HCT116 (cell line): ENCODE data around the gene PAGR1. TPM values are rescaled to one million over a fixed set of nuclear protein-coding genes. Genes with fewer than 3 reads are reported as not detected.

ENCODE experiments used
- ATAC-seq: fragments of 200-7000 bp; cut with Tn5 transposase; 2 replicates; pipeline ENCODE4 v1.9.1; 2020; ENCODE audit warnings: mild to moderate bottlenecking, moderate library complexity
- BruUV-seq: library from RNA; stranded (reverse); fragments of 400-500 nt; replicated peaks from 2 replicates; lab custom pipeline; 2021; lab: Mats Ljungman, UMichigan
- CTCF ChIA-PET: fragments of 300-600 bp; sonication (Branson Sonifier 250); formaldehyde crosslinking; loops from one replicate; lab custom pipeline; 2021; ENCODE audit warnings: antibody characterized with exemption; lab: Charles Lee
- POLR2A ChIA-PET: fragments of 300-600, 350-600 bp; sonication (Branson Sonifier 250); formaldehyde crosslinking; loops from one replicate; lab custom pipeline; 2021; ENCODE audit warnings: antibody characterized with exemption; lab: Charles Lee
- RAD21 ChIA-PET, 2 experiments: fragments of 300-600 bp; sonication (Branson Sonifier 250); formaldehyde crosslinking; loops; one replicate each; lab custom pipeline; 2023; ENCODE audit warnings: low total read pairs in 2 of 2; ENCODE audit not compliant: uncharacterized antibody in 2 of 2, unreplicated experiment in 2 of 2, low non-redundant PET in 1 of 2; lab: Charles Lee
- DNase-seq: peaks from one replicate; pipeline ENCODE4 v3.0.0-alpha.2; 2010; ENCODE audit warnings: low read depth, low spot score
- H2AFZ ChIP-seq: fragments of 200-600 bp; shearing (Covaris generic), sonication (generic); 2 replicates; pipeline ENCODE4 v1.6.1; 2017; ENCODE audit warnings: low read depth, mixed run types, mixed read lengths, antibody characterized with exemption, low read length; ENCODE audit not compliant: poor library complexity, severe bottlenecking
- H3K27ac ChIP-seq: 2 replicates; pipeline ENCODE4 v1.5.1; 2012; ENCODE audit warnings: low read depth, low read length
- H3K27me3 ChIP-seq: fragments of 200-600 bp; sonication (generic); 2 replicates; pipeline ENCODE4 v1.6.1; 2016; ENCODE audit warnings: mixed run types, low read length, mixed read lengths; ENCODE audit not compliant: insufficient read depth
- H3K36me3 ChIP-seq, 2 experiments: fragments of 200-500 bp in 1 of 2; fragments of 200-600 bp in 1 of 2; sonication (Bioruptor generic) in 1 of 2; sonication (generic) in 1 of 2; 2 replicates each; pipeline versions ENCODE4 v1.5.1 to v1.6.1; 2014 to 2016; ENCODE audit warnings: low read length in 2 of 2, inconsistent platforms in 1 of 2, mixed read lengths in 1 of 2, mixed run types in 1 of 2; ENCODE audit not compliant: insufficient read depth in 2 of 2, control insufficient read depth in 1 of 2
- H3K4me1 ChIP-seq, 2 experiments: fragments of 200-600 bp in 1 of 2; sonication (generic) in 1 of 2; 2 replicates each; pipeline versions ENCODE4 v1.5.1 to v1.6.1; 2012 to 2017; ENCODE audit warnings: low read length in 2 of 2, inconsistent platforms in 1 of 2, mild to moderate bottlenecking in 1 of 2, mixed read lengths in 1 of 2, mixed run types in 1 of 2, moderate library complexity in 1 of 2; ENCODE audit not compliant: insufficient read depth in 2 of 2, control insufficient read depth in 1 of 2
- H3K4me2 ChIP-seq: fragments of 200-600 bp; sonication (generic); 2 replicates; pipeline ENCODE4 v1.6.1; 2017; ENCODE audit warnings: mixed run types, low read length, mixed read lengths
- H3K4me3 ChIP-seq, 2 experiments: fragments of 200-600 bp in 1 of 2; sonication (generic) in 1 of 2; replicated peaks in 1 of 2; 2 replicates each; pipeline ENCODE4 v1.5.1; 2011 to 2016; ENCODE audit warnings: low read length in 2 of 2, control low read depth in 1 of 2, low read depth in 1 of 2, mild to moderate bottlenecking in 1 of 2, mixed read lengths in 1 of 2, mixed run types in 1 of 2
- H3K79me2 ChIP-seq: fragments of 200-600 bp; sonication (generic); 2 replicates; pipeline ENCODE4 v1.6.1; 2017; ENCODE audit warnings: mild to moderate bottlenecking, mixed run types, low read length, moderate library complexity, mixed read lengths; ENCODE audit not compliant: insufficient read depth
- H3K9ac ChIP-seq: fragments of 200-600 bp; sonication (generic); 2 replicates; pipeline ENCODE4 v1.6.1; 2016; ENCODE audit warnings: low read length, mixed read lengths
- H3K9me2 ChIP-seq: fragments of 200-600 bp; sonication (generic), shearing (Covaris generic); 2 replicates; pipeline ENCODE4 v1.6.1; 2017; ENCODE audit warnings: mixed run types, mild to moderate bottlenecking, moderate library complexity; ENCODE audit not compliant: insufficient read depth
- H3K9me3 ChIP-seq, 2 experiments: fragments of 200-500 bp in 1 of 2; fragments of 200-600 bp in 1 of 2; sonication (Bioruptor generic) in 1 of 2; sonication (generic) in 1 of 2; 2 replicates each; pipeline ENCODE4 v1.6.1; 2014 to 2017; ENCODE audit warnings: low read length in 2 of 2, mixed read lengths in 2 of 2, inconsistent platforms in 1 of 2, low read depth in 1 of 2, mild to moderate bottlenecking in 1 of 2, mixed run types in 1 of 2, moderate library complexity in 1 of 2; ENCODE audit not compliant: control insufficient read depth in 1 of 2, insufficient read depth in 1 of 2
- H4K20me1 ChIP-seq: fragments of 200-600 bp; sonication (generic), shearing (Covaris generic); 2 replicates; pipeline ENCODE4 v1.6.1; 2017; ENCODE audit warnings: mixed run types, mild to moderate bottlenecking, moderate library complexity; ENCODE audit not compliant: insufficient read depth
- ATF3 ChIP-seq: IDR thresholded peaks from 2 replicates; pipeline ENCODE4 v1.6.1; 2012
- CEBPB ChIP-seq: IDR thresholded peaks from 2 replicates; pipeline ENCODE4 v1.6.1; 2012; ENCODE audit warnings: low read depth
- ELF1 ChIP-seq: IDR thresholded peaks from 2 replicates; pipeline ENCODE4 v1.6.1; 2012; ENCODE audit warnings: low read depth, borderline replicate concordance
- EZH2 ChIP-seq: fragments of 200-600 bp; sonication (generic); IDR thresholded peaks from 2 replicates; pipeline ENCODE4 v1.6.1; 2017; ENCODE audit warnings: antibody characterized with exemption, mixed run types
- FOSL1 ChIP-seq: IDR thresholded peaks from 2 replicates; pipeline ENCODE4 v1.6.1; 2012; ENCODE audit warnings: low read depth
- MAX ChIP-seq: IDR thresholded peaks from 2 replicates; pipeline ENCODE4 v1.6.1; 2012
- POLR2AphosphoS5 ChIP-seq: IDR thresholded peaks from 2 replicates; pipeline ENCODE4 v1.6.1; 2011; ENCODE audit warnings: mild to moderate bottlenecking, low read depth, low read length, moderate library complexity
- RAD21 ChIP-seq: IDR thresholded peaks from 2 replicates; pipeline ENCODE4 v1.6.1; 2012; ENCODE audit warnings: low read depth, mild to moderate bottlenecking
- REST ChIP-seq: IDR thresholded peaks from 2 replicates; pipeline ENCODE4 v1.6.1; 2012; ENCODE audit warnings: low read depth
- SP1 ChIP-seq: IDR thresholded peaks from 2 replicates; pipeline ENCODE4 v1.6.1; 2012; ENCODE audit warnings: low read depth
- YY1 ChIP-seq: IDR thresholded peaks from 2 replicates; pipeline ENCODE4 v1.6.1; 2011; ENCODE audit warnings: low read length, low read depth, moderate library complexity, mild to moderate bottlenecking; ENCODE audit not compliant: insufficient replicate concordance; ENCODE audit errors: extremely low read depth
- intact Hi-C: fragments of 100-400 bp; cut with micrococcal nuclease; formaldehyde crosslinking; loops from 2 replicates; pipeline ENCODE4 v1.10.0; 2022
- total RNA-seq: library from RNA; stranded (reverse); gene quantifications from one replicate; pipeline ENCODE4 v1.2.1, GENCODE V29; 2021; ENCODE audit not compliant: unreplicated experiment
- TF ChIP-seq, protein P1 (sequence below), 3 experiments: fragments of 200-600 bp in 1 of 3; sonication (generic) in 1 of 3; IDR thresholded peaks in 2 of 3; conservative IDR thresholded peaks in 1 of 3; 2 replicates each; pipeline ENCODE4 v1.5.1; 2012 to 2017; ENCODE audit warnings: low read depth in 2 of 3, low read length in 2 of 3, antibody characterized with exemption in 1 of 3, borderline replicate concordance in 1 of 3, control low read depth in 1 of 3, mild to moderate bottlenecking in 1 of 3, mixed read lengths in 1 of 3, mixed run types in 1 of 3, moderate library complexity in 1 of 3; ENCODE audit not compliant: insufficient read depth in 1 of 3

Gene PAGR1
- total RNA-seq, 1 experiment from 2014 or later, result 28.9 TPM

DNA sequence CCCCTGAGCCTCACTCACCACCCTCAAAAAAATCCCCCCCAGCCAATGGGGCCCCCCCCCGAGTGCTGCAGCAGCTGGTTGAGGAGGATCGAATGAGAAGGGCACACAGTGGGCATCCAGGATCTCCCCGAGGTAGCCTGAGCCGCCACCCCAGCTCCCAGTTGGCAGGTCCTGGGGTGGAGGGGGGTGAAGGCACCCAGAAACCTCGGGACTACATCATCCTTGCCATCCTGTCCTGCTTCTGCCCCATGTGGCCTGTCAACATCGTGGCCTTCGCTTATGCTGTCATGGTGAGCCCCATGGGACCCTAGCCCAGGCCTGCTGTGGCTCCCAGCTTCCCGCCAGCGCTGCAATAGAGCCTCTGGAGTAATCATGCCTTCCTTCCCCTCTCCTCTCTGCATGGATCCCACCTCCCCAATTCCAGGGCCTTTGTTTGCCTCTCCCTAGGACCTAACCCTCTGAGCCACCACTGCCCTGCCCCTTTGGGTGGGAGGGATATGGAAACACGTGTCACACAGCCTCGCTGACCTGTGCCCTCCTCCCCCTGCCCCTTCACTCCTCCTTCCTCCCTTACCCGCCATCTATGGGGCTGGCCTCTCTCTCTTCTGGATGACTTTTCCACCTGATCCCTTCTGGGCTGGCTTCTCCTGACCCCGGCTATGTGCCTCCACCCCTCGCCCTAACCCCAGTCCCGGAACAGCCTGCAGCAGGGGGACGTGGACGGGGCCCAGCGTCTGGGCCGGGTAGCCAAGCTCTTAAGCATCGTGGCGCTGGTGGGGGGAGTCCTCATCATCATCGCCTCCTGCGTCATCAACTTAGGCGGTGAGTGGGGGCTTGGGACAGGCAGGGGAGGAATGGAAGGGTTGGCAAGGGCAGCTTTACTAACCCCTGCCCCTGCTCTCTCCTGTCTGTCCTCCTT lies 2.0 kb upstream of the PAGR1 start:
- H3K27ac ChIP-seq, result no peak overlapping the region
- ChIA-PET RAD21 (no interaction called here), CTCF (interaction anchor here (0.5 to 0.6 kb wide), 2 partner anchors 8 to 1204 kb away, joined by 3 to 4 read pairs; partner anchors contain the start of gene MAZ), POLR2A (no interaction called here)
- peaks cover 2 to 17% of the 10 kb centered on the region in 2 experiments; a peak in 3 of 4 replicates for H3K36me3 ChIP-seq
- H4K20me1 ChIP-seq, result no peaks in the 10 kb centered on the region
- no peaks in the 10 kb centered on the region for H3K9me3 ChIP-seq
- no peak for TF ChIP-seq FOSL1
- TF ChIP-seq YY1, result no peak
- no peak for TF ChIP-seq SP1
- no peak for TF ChIP-seq CEBPB
- TF ChIP-seq ELF1, result no peak
- no peak for TF ChIP-seq ATF3
- TF ChIP-seq EZH2, result no peak
- TF ChIP-seq MAX, result no peak
- TF ChIP-seq, protein P1, sequence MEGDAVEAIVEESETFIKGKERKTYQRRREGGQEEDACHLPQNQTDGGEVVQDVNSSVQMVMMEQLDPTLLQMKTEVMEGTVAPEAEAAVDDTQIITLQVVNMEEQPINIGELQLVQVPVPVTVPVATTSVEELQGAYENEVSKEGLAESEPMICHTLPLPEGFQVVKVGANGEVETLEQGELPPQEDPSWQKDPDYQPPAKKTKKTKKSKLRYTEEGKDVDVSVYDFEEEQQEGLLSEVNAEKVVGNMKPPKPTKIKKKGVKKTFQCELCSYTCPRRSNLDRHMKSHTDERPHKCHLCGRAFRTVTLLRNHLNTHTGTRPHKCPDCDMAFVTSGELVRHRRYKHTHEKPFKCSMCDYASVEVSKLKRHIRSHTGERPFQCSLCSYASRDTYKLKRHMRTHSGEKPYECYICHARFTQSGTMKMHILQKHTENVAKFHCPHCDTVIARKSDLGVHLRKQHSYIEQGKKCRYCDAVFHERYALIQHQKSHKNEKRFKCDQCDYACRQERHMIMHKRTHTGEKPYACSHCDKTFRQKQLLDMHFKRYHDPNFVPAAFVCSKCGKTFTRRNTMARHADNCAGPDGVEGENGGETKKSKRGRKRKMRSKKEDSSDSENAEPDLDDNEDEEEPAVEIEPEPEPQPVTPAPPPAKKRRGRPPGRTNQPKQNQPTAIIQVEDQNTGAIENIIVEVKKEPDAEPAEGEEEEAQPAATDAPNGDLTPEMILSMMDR (IDR thresholded peaks at IDR 0.05 in 2 of 3, conservative IDR thresholded peaks at IDR 0.05 in 1 of 3; ENCODE audit: borderline replicate concordance in 1 of 3, insufficient read depth in 1 of 3, low read depth in 2 of 3, low read length in 2 of 3), result no peak
- no peak for TF ChIP-seq POLR2AphosphoS5
- TF ChIP-seq REST, result no peak
- no peak for TF ChIP-seq RAD21
- H2AFZ ChIP-seq, result no peak overlapping the region
- ATAC-seq, result no peak
- H3K9ac ChIP-seq, result no peak overlapping the region
- H3K4me1 ChIP-seq, result peaks cover 39 to 78% of the 10 kb centered on the region in 2 experiments
- intact Hi-C loops, result no loop called here
- H3K4me2 ChIP-seq, result peak overlapping the region; percentile 99; the same call in 1 of the 2 replicates
- no peaks in the 10 kb centered on the region for H3K9me2 ChIP-seq
- BruUV-seq, result no TSS peak
- DNase-seq, result no peak
- H3K4me3 ChIP-seq, result no peak overlapping the region
- H3K27me3 ChIP-seq, result no peaks in the 10 kb centered on the region
- peaks cover 40% of the 10 kb centered on the region for H3K79me2 ChIP-seq
